ENCODE results near the gene UBXN10. TPM values are rescaled to one million over a fixed set of nuclear protein-coding genes. Genes with fewer than 3 reads are reported as not detected.

The UBXN10 gene
- total RNA-seq, 1 donor from 2014 or later: not detected

GRCh38 chr1:20182415-20182814 is 3.5 kb upstream of the UBXN10 start:
- no peaks in the 10 kb centered on the region for H3K27me3 ChIP-seq
- intact Hi-C loops (cut with DNase I): no loop called here
- DNase-seq (ENCODE audit: low spot score in 2 of 2): no peak
- no peak overlapping the region for H3K27ac ChIP-seq
- no peaks in the 10 kb centered on the region for H3K9me3 ChIP-seq
- H3K36me3 ChIP-seq: no peaks in the 10 kb centered on the region
- no peak for TF ChIP-seq CTCF (IDR thresholded peaks at IDR 0.05)
- H3K4me3 ChIP-seq: no peak overlapping the region
- H3K4me1 ChIP-seq: no peaks in the 10 kb centered on the region

GRCh38 chr1:20183035-20183434 is 2.9 kb upstream of the UBXN10 start:
- Histone ChIP-seq H3K27me3 (no peaks in the 10 kb centered on the region), H3K4me1 (no peaks in the 10 kb centered on the region), H3K27ac (no peak overlapping the region), H3K9me3 (no peaks in the 10 kb centered on the region), H3K4me3 (no peak overlapping the region), H3K36me3 (no peaks in the 10 kb centered on the region)
- intact Hi-C loops (cut with DNase I): no loop called here
- DNase-seq (ENCODE audit: low spot score in 2 of 2): no peak
- no peak for TF ChIP-seq CTCF (IDR thresholded peaks at IDR 0.05)

GRCh38 chr1:20183616-20184271 is 2.2 kb upstream of the UBXN10 start:
- TF ChIP-seq CTCF (IDR thresholded peaks at IDR 0.05): no peak
- H3K27me3 ChIP-seq: no peaks in the 10 kb centered on the region
- H3K36me3 ChIP-seq: no peaks in the 10 kb centered on the region
- H3K4me3 ChIP-seq: no peak overlapping the region
- no peak overlapping the region for H3K27ac ChIP-seq
- H3K9me3 ChIP-seq: no peaks in the 10 kb centered on the region
- intact Hi-C loops (cut with DNase I): no loop called here
- DNase-seq (ENCODE audit: low spot score in 2 of 2): no peak
- no peaks in the 10 kb centered on the region for H3K4me1 ChIP-seq

- no peaks in the 10 kb centered on the region for H3K9me3 ChIP-seq
- intact Hi-C loops (cut with DNase I): no loop called here
- no peak for DNase-seq (ENCODE audit: low spot score in 2 of 2)
- no peak for TF ChIP-seq CTCF (IDR thresholded peaks at IDR 0.05)
- H3K27me3 ChIP-seq: no peaks in the 10 kb centered on the region
- no peaks in the 10 kb centered on the region for H3K4me1 ChIP-seq
- H3K4me3 ChIP-seq: no peak overlapping the region
- no peak overlapping the region for H3K27ac ChIP-seq
- no peaks in the 10 kb centered on the region for H3K36me3 ChIP-seq
These were observed 1.4 kb upstream of the UBXN10 start for GRCh38 chr1:20184481-20184900.

- no peak overlapping the region for H3K27ac ChIP-seq
- DNase-seq (ENCODE audit: low spot score in 2 of 2): no peak
These were observed 681 bp upstream of the UBXN10 start for GRCh38 chr1:20184997-20185833.

More at GRCh38 chr1:20184997-20185833, 681 bp upstream of the UBXN10 start:
- Histone ChIP-seq H3K9me3 (no peaks in the 10 kb centered on the region), H3K4me1 (no peaks in the 10 kb centered on the region), H3K4me3 (no peak overlapping the region), H3K27me3 (no peaks in the 10 kb centered on the region), H3K36me3 (no peaks in the 10 kb centered on the region)
- TF ChIP-seq CTCF (IDR thresholded peaks at IDR 0.05): no peak
- intact Hi-C loops (cut with DNase I): no loop called here

Measured in ascending aorta (tissue), 2 donors.